GM18502 (cell line): ENCODE data around the gene NFATC1.

ENCODE experiments used
- ATAC-seq: cut with Tn5 transposase; IDR thresholded peaks from one replicate; pipeline ENCODE4 v1.9.1; 2021; ENCODE audit warnings: mild to moderate bottlenecking; ENCODE audit not compliant: unreplicated experiment, poor library complexity

NFATC1 gene

DNA sequence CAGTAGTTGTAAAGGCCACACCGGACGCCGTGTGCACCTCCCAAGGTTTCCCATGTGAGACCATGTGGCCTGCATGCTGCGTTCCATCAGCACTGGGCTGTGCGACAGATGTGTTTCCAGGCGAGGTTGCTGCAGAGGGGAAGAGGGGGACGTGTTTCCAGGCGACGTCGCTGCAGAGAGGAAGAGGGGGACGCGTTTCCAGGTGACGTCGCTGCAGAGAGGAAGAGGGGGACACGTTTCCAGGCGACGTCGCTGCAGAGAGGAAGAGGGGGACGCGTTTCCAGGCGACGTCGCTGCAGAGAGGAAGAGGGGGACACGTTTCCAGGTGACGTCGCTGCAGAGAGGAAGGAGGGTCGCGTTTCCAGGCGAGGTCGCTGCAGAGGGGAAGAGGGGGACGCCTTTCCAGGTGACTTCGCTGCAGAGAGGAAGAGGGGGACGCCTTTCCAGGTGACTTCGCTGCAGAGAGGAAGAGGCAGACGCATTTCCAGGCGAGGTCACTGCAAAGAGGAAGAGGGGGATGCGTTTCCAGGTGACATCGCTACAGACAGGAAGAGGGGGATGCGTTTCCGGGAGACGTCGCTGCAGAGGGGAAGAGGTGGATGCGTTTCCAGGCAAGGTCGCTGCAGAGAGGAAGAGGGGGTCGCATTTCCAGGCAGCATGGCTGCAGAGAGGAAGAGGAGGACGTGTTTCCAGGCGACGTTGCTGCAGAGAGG, 24.5 kb downstream of the NFATC1 start:
- ATAC-seq: no peak

DNA sequence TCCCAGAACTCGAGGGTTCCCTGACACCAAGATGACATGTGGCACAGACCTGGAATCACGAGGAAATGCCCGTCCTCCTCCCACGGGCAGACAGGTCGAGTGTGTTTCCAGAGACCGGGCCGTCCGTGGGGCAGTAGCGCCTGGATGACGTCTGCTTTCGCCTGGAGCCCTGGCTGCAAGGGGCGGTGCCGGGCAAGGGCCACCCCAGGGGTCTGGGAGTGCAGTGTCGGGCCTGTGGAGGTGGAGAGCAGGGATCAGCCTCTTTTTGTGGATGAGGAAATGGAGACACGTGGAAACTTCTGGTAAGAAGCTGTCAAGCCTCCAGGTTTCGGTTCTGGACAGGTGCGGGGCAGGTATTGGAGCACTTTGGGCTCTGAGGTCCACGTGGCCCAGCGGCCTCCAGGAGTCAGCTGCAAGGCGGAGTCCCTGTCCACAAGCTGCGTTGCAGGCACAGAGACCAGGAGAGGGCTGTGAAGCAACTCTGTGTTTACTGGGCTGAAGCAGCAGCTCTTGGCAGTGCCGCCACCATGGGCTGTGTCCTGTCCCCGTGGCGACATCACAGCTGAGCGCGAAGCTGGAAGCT, 25.6 kb downstream of the NFATC1 start:
- no peak for ATAC-seq

DNA sequence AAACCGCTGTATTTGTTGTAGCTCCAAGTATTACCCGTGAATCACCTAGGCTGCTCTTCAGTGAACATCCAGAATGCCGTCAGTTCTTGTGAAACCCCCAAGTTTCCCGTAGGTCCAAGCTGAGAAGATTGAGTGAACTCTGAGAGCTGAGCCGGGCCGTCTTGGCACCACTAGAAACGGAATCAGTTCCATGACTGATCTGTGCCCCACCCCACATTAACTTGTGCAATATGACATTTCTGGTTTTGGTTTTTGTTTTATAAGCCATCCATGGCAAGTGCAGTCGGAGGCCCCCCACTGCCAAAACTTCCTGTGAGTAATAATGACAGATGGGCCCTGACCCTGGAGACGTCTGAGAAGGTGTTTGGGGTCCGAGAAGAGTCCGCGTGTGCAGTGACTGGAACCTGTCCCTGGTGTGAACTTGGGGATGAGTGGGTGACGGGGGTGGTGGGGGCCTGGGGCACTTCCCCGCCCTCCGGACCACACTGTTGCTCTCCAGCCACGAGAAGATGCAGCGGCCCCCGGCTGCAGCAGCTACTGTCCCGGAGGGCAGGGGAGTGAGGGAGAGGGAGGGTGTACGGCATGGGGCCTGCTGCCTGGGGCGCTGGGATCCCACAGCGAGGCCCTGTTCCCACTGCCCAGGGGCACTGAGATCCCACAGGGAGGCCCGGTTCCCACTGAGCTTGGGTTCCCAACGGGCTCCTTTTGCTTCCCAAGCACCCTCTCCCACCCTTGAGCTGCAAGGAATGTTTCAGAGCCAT, 26.5 kb downstream of the NFATC1 start:
- peak; percentile 92 for ATAC-seq

DNA sequence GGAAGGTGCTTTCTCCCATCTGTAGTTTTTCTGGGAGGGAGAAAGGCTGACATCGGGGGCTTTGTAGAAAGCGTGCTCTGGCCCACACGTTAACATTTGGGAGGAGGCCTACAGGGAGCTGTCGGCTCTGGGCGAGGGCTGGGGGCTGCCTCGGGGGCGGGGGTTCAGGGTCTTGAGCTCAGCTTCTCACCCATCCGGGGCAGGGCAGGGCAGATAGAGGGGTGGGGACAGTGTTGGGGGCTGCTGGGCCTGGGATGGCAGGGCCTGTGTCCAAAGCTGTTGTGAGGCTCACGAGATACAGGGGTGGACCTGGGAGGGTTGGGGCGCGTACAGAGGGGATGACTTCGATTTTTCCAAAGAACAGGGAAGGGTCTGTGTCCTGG, 27.0 kb downstream of the NFATC1 start:
- ATAC-seq: no peak

DNA sequence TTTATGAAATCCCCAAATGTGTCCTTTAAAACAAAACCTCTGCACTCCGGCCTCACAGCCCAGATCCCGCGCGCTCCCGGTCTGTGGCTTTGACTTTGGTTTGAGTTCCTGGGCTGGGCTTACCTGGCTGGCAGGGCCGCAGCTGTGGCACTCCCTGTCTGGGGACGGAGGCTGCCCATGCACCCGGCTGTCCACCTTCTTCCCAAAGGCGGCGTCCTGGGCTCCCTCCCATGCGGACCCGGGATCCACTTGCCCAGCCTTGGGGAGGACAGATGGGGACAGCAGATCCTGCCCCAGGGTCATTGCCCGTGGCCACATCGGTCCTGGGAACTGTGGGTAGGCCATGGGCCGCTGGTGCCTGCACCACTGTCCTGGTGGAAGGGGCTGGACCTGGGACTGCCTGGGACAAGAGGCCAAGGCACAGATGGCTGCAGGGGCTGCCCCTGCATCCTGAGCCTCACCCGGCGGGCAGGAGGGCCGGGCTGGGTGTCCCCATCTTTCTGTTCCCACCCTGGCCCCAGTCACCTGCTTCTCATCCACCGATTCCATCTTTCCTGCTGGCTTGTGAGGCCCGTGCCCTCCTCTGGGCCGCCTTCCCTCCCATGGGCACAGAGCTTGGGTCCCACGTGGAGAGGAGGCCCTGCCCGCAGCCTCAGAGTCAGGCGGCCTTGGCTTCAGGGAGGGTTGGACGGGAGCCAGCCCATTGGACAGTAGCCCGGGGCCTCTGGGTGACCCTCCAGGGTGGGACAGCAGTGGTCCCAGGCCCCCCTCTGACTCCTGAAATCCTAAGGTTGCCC, 27.7 kb downstream of the NFATC1 start:
- ATAC-seq: no peak

DNA sequence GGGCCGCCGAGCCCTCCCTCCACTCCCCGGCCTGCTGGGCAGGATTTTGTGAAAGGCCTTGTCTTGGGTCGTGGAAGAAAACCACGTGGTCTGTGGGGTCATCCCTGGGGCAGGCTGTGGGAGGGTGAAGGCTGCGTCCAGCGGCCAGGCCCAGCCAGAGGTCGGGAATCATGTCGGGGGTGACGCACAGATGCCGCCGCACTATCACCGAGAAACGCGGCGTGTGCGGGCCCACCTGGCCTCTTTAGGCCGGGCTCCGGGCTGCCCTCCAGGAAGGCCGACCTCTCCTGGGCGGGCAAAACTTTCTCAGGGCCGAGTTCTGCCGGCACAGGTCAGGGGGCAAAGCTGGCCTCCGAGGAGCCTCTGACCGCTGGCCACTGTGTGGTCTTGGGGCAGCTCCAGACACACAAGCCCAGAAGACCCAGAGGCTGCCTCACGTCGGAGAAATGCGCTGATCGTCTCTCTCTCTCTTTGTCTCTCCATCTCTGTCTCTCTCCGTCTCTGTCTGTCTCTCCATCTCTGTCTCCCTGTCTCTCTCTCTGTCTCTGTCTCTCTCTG, 28.4 kb downstream of the NFATC1 start:
- ATAC-seq: no peak

DNA sequence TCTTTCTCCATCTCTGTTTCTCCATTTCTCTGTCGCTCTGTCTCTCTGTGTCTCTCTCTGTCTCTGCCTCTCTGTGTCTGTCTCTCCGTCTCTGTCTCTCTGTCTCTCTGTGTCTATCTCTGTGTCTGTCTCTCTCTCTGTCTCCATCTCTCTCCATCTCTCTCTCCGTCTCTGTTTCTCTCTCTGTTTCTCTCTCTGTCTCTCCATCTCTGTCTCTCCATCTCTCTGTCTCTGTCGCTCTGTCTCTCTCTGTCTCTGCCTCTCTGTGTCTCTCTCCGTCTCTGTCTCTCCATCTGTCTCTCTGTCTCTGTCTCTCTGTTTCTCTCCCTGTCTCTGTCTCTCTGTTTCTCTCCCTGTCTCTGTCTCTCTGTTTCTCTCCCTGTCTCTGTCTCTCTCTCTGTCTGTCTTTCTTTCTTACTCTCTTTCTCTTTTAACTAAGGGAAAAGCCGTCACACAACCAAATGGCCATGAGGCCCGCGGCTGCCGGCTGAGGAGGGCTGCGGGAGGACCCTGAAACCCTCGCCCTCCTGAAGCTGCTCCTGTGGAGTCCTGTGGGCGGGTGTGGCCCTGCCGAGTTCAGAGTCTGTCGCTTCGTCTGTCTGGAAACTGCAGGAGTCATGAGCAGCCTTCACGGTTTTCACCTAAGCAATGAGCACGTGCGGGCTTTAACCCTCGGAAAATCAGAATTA, 29.3 kb downstream of the NFATC1 start:
- no peak for ATAC-seq

DNA sequence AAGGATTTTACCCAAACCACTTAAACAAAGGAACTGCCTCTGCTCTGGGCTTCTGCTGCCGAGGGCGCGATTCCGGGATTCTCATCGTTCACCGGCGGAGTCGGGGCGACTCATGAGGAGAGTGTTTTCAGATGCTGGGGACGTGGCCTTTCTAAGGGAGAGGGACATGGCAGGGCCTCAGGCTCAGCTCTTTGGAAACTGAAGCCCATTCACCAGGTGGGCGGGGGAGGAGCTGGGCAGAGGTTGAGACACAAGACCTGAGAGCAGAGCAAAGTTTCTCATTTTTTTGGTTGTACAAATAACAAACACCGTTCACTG, 29.8 kb downstream of the NFATC1 start:
- no peak for ATAC-seq

DNA sequence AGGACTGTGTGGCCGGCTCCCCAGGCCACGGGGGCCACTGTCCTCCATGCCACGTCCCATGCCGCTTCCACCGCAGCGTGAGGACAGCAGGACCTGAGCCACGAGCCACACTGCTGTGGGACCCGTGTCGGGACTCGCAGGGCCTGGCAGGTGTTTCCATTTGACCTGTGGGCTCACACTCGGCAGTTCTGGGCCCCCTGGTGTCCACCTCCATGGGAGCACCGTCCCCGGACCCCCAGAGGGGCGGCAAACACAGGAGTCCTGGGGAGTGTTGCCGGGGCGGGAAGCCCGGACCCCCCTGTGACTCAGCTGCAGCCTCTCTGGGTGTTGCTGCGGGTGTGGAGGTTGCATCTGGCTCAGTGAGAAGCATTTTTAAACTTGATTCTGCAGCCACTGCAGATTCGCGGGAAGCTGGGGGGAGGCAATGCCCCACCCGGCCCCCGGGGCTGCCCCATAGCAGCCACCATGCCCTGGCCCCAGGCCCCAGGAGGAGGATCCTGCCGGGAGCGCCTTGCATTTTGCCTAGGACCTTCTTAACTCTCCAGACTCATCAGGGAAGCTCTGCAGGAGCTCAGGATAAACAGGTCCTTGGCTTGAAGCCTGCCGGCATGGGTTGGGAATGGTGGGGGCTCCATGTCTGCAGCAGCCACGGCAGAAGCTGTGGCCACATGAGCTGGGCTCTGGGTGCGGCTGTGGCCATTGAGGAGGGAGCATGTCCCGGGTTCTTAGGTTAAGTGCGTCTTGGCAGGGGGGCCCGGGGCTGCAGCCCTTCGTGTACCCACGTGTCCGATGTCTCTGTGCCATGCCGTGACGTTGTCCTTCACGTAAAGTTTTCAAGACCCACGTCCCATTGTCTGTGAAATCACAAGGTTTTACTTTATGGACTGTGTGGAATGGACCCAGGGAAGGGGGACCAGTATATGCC, 30.9 kb downstream of the NFATC1 start:
- ATAC-seq: no peak

DNA sequence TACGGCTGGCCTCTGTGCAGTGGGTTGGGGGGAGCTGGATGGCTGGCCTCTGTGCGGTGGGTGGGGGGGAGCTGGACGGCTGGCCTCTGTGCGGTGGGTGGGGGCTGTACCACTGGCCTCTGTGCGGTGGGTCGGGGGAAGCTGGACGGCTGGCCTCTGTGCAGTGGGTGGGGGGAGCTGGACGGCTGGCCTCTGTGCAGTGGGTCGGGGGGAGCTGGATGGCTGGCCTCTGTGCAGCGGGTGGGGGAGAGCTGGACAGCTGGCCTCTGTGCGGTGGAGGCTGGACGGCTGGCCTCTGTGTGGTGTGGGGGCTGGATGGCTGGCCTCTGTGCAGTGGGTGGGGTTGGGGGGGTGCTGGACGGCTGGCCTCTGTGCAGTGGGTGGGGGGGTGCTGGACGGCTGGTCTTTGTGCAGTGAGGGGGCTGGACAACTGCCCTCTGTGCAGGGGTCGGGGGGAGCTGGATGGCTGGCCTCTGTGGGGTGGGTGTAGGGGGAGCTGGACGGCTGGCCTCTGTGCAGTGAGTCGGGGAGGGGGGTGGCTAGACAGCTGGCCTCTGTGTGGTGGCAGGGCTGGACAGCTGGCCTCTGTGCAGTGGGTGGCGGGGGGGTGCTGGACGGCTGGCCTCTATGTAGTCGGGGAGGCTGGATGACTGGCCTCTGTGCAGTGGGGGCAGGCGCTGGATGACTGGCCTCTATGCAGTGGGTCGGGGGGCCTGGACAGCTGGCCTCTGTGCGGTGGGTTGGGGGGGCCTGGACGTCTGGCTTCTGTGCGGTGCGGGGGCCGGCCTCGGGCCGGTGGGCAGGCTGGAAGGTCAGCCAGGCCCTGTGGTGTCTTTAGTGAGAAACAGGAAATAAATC, 31.9 kb downstream of the NFATC1 start:
- ATAC-seq: no peak

DNA sequence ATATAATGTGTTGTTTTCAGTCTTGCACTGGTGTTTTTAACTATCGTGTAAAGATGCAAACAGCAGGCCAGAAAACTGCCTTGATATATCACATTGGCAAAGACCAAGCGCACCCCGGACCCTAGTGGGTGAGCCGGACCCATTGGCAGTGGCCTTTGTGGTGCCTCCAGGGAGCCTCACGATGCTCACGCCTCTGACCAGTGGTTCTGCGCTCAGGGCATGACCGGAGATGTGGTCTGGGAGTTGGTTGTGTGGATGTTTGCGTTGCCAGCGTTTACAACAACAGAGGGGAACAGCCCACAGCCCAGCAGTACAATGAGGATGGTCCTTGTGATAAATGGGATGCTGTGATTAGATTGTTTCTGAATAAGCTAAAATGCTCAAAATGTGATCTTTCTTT, 32.6 kb downstream of the NFATC1 start:
- no peak for ATAC-seq

DNA sequence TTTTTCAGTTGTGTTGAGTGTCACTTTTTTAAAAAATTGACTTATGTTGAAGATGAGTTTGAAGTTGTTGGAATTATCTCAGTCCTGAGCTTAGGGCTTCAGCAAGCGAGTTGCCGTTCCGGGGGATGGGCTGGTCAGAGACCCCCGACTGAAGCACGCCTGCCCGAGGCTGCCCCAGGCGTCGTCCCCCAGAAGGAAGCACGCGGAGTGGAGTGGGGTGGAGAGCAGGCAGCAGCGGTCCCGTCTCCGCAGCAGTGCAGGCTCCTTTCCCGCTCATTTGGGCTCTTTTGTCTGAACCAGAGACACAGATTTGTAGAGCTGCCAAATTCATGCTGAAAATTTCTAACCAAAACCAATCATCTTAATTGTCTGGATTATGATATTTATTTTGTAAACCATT, 33.7 kb downstream of the NFATC1 start:
- no peak for ATAC-seq

DNA sequence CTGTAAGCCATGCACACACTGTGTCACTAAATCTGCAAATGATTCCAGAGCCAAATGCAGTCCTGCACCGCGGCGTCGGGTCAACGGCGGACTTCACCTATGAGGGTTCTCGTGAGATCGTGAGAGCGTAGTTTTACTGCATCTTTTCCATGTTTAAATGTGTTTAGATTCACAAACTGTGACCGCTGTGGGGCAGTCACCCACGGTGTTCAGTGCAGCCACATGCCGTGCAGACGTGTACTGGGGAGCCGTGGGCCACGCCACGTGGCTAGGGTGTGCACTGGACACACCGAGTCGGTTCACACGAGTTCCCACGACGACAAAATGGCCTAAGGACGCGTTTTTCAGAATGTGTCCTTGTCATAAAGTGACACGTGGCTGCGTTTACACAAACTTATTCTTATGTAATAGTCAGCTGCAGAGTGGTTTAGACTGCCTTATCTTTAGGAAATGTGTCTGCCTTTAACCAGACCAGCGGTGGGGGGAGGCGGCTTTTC, 34.1 kb downstream of the NFATC1 start:
- ATAC-seq: no peak

DNA sequence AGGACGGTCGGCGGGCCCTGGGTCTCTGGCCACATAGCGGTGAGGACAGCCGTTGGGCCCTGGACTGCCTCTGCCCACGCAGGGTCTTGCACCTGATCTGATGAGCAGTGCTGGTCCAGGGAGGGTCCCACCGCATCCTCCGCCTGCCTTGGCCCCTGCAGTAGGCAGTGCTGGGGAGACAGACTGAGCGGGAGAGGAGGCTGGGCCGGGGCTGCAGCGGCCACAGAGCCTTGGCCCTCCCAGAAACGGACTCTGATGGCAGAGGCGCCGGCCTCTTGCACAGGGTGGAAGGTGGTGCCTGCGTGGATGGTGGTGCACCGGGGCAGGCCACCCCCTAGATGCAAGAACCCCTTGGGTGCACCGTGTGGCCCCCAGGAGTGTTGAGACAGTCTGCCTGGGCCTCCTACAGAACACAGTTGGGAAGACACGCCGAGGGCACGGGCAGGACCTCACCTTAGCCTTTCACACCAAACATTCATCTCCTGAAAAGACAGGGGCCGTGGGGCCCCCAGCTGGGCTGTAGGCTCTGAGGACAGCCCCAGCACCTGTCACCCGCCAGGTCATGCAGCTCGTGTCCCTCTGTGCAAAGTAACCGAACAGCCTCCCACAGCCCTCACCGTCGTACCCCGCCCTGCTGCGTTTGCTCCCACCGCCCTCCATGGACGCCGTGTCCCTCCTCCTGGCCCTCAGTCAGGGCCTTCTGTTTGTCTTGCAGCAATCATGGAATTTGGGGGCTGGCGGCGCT, 36.8 kb downstream of the NFATC1 start:
- ATAC-seq: no peak

DNA sequence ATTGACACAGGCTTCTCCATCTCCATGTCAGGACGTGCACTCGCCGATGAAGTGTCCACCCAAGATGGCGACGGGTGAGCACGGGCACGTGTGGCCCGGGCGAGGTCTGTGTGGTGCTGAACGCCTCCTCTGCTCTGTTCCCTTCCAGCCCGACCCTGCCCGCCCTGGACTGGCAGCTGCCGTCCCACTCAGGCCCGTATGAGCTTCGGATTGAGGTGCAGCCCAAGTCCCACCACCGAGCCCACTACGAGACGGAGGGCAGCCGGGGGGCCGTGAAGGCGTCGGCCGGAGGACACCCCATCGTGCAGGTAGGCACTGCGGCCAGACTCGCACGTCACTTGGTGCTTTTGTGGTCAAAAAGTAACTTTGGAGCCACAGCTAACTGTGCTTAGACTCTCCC, 37.7 kb downstream of the NFATC1 start:
- no peak for ATAC-seq

DNA sequence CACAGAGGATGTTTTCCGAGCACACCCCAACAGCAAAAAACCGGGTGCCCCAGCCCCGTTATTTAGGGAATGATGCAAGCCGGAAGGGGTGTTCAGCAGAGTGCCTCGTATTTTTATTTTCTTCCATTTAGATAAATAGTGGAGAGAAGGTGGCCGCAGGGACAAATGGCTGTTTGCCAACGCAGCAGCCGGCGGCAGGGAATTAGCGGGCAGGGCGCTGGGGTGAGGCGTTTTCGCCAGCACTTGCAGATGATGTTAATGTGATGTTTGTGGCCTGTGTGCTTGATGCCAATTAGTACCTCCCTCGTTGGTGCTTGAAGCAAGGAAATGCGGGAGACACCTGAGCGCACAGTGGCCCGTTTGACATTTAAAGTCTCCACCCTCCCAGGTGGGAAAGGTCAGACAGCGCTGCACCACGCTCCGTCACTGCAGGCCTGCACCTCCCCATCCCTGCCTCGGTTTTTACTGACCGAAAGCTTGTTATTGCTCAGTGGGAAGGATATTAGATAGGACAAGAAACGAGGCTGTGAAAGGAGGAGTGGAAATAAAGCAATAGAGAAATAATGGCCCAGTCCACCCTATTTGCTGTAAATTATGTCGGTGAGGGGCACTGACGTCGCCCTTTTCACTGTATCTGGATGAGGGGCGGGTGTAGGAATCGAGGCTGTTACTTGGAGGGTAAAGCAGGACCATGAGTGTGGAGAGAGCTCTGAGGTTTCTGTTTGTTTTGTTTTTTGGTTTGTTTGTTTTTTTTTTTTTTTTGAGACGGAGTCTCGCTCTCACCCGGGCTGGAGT, 39.1 kb downstream of the NFATC1 start:
- ATAC-seq: no peak
